GM19463 (cell line): ENCODE measurements around the gene KCNH3.
"Not testable (repeated sequence)": the region's sequence is repeated elsewhere in the genome, so short reads cannot be mapped to it uniquely, and the experiment has no call there.

Experiments used
- ATAC-seq: cut with Tn5 transposase; IDR thresholded peaks from one replicate; pipeline ENCODE4 v1.9.1; 2021; ENCODE audit warnings: mild to moderate bottlenecking, moderate library complexity; ENCODE audit not compliant: unreplicated experiment

KCNH3 gene

DNA sequence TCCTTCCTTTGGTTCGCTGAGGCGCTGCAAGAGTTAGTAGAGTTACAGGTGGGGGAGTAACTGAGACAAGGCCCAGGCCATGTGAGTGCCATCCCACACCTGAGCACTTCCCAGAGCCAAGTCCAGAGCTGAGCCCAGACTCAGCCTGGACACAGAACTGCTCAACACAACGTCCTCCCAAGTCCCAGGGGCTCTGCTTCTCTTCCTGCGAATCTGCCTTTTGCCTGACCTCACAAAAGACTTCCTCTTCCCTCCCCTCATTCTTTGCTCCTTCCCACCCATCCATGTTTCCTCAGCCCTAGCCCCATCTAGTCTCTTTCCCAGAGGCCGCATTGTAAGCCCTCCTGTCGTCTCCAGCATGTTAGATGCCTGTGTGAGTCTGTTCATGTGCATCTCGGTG, 45.8 kb downstream of the KCNH3 start:
- ATAC-seq = no peak

DNA sequence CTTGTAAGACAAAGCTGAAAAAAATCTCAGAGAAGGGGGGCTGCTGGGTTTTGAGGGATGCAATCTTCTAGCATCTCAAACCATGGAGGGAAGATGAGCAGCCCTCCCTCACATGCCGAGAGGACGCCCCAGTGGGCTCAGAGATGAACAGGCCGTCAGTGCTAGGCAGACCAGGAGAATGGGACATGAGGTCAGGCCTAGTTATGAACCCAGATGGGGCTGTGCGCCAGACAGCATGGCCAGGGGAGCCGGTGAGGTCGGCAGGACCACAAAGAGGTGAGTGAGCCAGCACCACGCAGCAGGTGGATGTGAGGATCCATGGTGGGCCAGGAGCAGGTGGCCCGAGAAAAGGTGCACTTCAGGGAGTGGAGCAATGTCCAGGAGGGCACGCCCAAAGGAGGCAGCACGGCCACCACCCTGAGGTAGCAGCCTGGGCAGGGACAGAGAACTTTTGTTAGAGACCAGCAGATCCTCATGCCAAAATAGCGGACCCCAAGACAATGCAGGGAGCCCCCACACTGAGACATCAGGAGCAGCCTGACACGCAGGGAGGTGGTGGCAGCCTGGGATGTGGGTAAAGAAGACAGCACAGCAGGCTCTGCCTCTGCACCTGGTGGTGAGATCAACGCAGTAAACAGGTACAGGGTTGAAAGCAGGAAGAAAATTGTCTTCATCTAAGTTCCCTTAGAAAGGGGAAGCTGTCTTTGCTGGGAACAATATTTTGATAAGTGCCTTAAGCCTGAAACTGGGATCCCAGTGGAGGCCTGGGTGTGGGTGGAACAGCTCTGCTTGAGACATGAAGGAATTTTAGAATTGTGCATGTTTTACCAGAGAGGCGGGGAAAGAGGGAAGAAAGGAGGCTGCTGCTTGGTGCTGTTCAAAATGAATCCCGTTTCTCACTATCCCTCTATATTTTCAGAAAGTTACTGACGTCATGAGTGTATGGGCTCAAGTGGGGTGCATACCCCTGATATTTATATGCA, 46.9 kb downstream of the KCNH3 start:
- ATAC-seq = no peak

DNA sequence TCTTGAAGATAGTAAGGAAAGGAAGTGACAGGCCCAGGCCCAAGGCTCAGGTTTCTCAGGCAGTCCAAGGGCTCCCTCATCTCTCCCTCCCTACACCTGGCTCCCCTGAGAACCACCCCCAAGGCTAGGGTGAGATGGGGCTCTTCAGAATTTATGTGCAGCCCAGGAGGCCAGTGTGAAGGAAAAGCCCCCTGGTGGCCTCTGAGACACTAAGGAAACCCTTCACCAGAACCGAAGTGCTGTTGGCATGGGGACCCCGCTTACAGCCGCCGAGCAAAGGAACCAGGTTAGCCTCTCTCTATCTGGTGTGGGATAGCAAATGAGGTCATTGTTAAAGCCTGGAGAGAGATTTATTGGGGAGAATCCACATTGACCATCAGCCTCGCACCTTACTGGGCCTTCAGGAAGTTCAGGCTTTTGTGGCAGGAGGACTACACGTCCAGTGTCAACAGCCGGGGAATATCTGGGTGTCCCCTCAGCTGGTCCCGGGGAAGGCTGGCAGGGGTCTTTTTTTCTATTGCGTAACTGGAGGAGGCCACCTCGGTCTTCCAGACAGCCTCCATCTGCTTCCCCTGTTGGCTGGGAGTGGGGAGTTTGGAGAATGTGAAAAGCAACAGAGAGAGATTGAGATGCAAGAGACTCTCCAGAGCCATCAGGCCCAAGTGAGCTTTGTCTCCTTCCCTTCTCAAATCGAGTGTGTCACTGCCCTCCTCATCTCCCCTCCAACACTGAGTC, 48.5 kb downstream of the KCNH3 start:
- no peak for ATAC-seq

- no peak for ATAC-seq
Observed at GRCh38 chr12:49588281-49588680, 49.5 kb downstream of the KCNH3 start.

GRCh38 chr12:49588721-49589516, 50.1 kb downstream of the KCNH3 start:
- ATAC-seq = no peak

- ATAC-seq = no peak
Observed at GRCh38 chr12:49598527-49598926, 59.7 kb downstream of the KCNH3 start.

DNA sequence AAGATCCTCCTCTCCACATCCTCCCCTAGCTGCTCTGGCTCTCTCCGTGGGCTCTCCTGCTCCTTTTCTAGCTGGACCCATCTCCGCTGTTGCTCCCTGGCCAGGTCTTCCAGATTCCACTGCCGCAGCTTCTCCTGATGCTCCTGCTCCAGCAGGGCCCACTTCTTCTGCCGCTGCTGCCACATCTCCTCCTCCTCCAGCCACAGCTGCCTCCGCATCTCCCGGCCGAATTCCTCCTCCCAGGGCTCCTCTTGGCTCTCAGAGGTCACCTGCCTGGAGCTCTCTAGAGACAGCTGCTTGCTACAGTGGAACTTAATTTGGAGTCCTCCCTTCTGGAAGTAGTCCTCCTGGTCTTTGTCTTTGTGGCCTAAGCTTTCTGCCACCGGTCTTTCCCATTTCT, 61.1 kb downstream of the KCNH3 start:
- no peak for ATAC-seq

- ATAC-seq = no peak
Observed at GRCh38 chr12:49603721-49604120, 64.9 kb downstream of the KCNH3 start.

GRCh38 chr12:49604856-49605255, 66.0 kb downstream of the KCNH3 start:
- ATAC-seq = no peak

- ATAC-seq = not testable (repeated sequence)
Observed at GRCh38 chr12:49605539-49605938, 66.7 kb downstream of the KCNH3 start, which contains the start of gene FAM186B. Gene FAM186B, minus strand, starts transcription at chr12:49605639. Its CDS starts 162 bp downstream, at chr12:49605477.
